Measurements from ENCODE around the gene LILRB5.

DNA sequence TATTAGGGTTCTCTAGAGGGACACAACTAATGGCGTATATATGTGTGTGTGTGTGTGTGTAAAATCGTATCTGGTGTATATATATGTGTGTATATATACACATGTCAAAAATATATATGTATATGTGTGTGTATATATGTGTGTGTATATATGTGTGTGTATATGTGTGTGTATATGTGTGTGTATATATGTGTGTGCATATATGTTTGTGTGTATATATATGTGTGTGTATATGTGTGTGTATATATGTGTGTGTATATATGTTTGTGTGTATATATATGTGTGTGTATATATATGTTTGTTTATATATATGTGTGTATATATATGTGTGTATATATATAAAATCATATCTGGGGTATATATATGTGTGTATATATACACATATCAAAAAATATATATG lies 5.4 kb upstream of the LILRB5 start:
- TF ChIP-seq, protein P1, sequence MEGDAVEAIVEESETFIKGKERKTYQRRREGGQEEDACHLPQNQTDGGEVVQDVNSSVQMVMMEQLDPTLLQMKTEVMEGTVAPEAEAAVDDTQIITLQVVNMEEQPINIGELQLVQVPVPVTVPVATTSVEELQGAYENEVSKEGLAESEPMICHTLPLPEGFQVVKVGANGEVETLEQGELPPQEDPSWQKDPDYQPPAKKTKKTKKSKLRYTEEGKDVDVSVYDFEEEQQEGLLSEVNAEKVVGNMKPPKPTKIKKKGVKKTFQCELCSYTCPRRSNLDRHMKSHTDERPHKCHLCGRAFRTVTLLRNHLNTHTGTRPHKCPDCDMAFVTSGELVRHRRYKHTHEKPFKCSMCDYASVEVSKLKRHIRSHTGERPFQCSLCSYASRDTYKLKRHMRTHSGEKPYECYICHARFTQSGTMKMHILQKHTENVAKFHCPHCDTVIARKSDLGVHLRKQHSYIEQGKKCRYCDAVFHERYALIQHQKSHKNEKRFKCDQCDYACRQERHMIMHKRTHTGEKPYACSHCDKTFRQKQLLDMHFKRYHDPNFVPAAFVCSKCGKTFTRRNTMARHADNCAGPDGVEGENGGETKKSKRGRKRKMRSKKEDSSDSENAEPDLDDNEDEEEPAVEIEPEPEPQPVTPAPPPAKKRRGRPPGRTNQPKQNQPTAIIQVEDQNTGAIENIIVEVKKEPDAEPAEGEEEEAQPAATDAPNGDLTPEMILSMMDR (conservative IDR thresholded peaks at IDR 0.05; ENCODE audit: low read depth, low read length), result no peak
- TF ChIP-seq RAD21 (IDR thresholded peaks at IDR 0.05; ENCODE audit: low read length), result no peak
